Stimulated activated CD8-positive, alpha-beta memory T cell treated with anti-CD3 and anti-CD28 coated beads, Interleukin-12 subunit alpha, Interleukin-12 subunit beta, amount 100 ng/mL, for 24 hours (primary cell): ENCODE results near the gene PHLDB3.

Experiments used
- DNase-seq: peaks from one replicate; pipeline ENCODE4 v3.0.0-alpha.2; 2020; ENCODE audit errors: extremely low read depth

The PHLDB3 gene

GRCh38 chr19:43468354-43469159 is 36.0 kb downstream of the PHLDB3 start:
- no peak for DNase-seq

GRCh38 chr19:43467730-43468129 is 36.8 kb downstream of the PHLDB3 start:
- DNase-seq: no peak

- DNase-seq: no peak
Measured at GRCh38 chr19:43467276-43467675, 37.3 kb downstream of the PHLDB3 start.

- no peak for DNase-seq
Measured at GRCh38 chr19:43466793-43467192, 37.8 kb downstream of the PHLDB3 start.

GRCh38 chr19:43465468-43466120 is 39.0 kb downstream of the PHLDB3 start, which contains the start of gene LYPD3:
Gene LYPD3, minus strand, starts transcription at chr19:43465608. Its CDS starts 37 bp downstream, at chr19:43465571.
- DNase-seq: no peak

- peak; percentile 42 for DNase-seq
Measured at GRCh38 chr19:43464134-43464775, 40.3 kb downstream of the PHLDB3 start.

GRCh38 chr19:43463381-43464133 is 41.0 kb downstream of the PHLDB3 start:
- DNase-seq: peak; percentile 98

- no peak for DNase-seq
Measured at GRCh38 chr19:43462785-43463380, 41.7 kb downstream of the PHLDB3 start.

- no peak for DNase-seq
Measured at GRCh38 chr19:43462383-43462782, 42.2 kb downstream of the PHLDB3 start.

- no peak for DNase-seq
Measured at GRCh38 chr19:43461303-43461702, 43.2 kb downstream of the PHLDB3 start.

GRCh38 chr19:43460362-43461016 is 44.1 kb downstream of the PHLDB3 start:
- DNase-seq: no peak

- DNase-seq: no peak
Measured at GRCh38 chr19:43457809-43458208, 46.7 kb downstream of the PHLDB3 start.

GRCh38 chr19:43455321-43456113 is 49.0 kb downstream of the PHLDB3 start:
- DNase-seq: no peak

GRCh38 chr19:43454031-43454430 is 50.5 kb downstream of the PHLDB3 start:
- no peak for DNase-seq

- no peak for DNase-seq
Measured at GRCh38 chr19:43452582-43452981, 52.0 kb downstream of the PHLDB3 start.

- DNase-seq: no peak
Measured at GRCh38 chr19:43450545-43450997, 54.0 kb downstream of the PHLDB3 start.

- no peak for DNase-seq
Measured at GRCh38 chr19:43447655-43448054, 56.9 kb downstream of the PHLDB3 start.

GRCh38 chr19:43446746-43447489 is 57.6 kb downstream of the PHLDB3 start:
- DNase-seq: peak; percentile 51

GRCh38 chr19:43445426-43445825 is 59.1 kb downstream of the PHLDB3 start:
- no peak for DNase-seq
